A673 (cell line): ENCODE data around the gene ZNF92. TPM values are rescaled to one million over a fixed set of nuclear protein-coding genes. Genes with fewer than 3 reads are reported as not detected.

Source experiments
- BruUV-seq: library from RNA; stranded (reverse); fragments of 400-500 nt; replicated peaks from 2 replicates; lab custom pipeline; 2021; lab: Mats Ljungman, UMichigan
- CTCF ChIA-PET: fragments of 300-600 bp; sonication (Branson Sonifier 250); formaldehyde crosslinking; loops from one replicate; lab custom pipeline; 2022; ENCODE audit warnings: antibody characterized with exemption; lab: Charles Lee
- POLR2A ChIA-PET: fragments of 300-600 bp; sonication (Branson Sonifier 250); formaldehyde crosslinking; loops from one replicate; lab custom pipeline; 2022; ENCODE audit warnings: antibody characterized with exemption; ENCODE audit not compliant: low non-redundant PET; lab: Charles Lee
- DNase-seq: peaks from one replicate; pipeline ENCODE4 v3.0.0-alpha.2; 2015; ENCODE audit warnings: low spot score
- H3K27ac ChIP-seq: fragments of 200-600 bp; sonication (generic); 2 replicates; pipeline ENCODE4 v1.5.1; 2016; ENCODE audit warnings: mixed run types, low read depth, mild to moderate bottlenecking, mixed read lengths, antibody characterized with exemption, low read length; ENCODE audit not compliant: poor library complexity, severe bottlenecking
- H3K27me3 ChIP-seq: fragments of 200-600 bp; sonication (generic); replicated peaks from 2 replicates; pipeline ENCODE4 v1.6.1; 2017; ENCODE audit warnings: mixed run types, low read depth, mild to moderate bottlenecking, mixed read lengths, antibody characterized with exemption, low read length; ENCODE audit not compliant: insufficient read depth, poor library complexity
- H3K36me3 ChIP-seq: fragments of 200-600 bp; sonication (generic); 2 replicates; pipeline ENCODE4 v1.6.1; 2016; ENCODE audit warnings: mixed run types, mild to moderate bottlenecking, mixed read lengths, antibody characterized with exemption, low read length; ENCODE audit not compliant: insufficient read depth, poor library complexity, severe bottlenecking
- H3K4me1 ChIP-seq: fragments of 200-600 bp; sonication (generic); 2 replicates; pipeline ENCODE4 v1.6.1; 2017; ENCODE audit warnings: mixed run types, mild to moderate bottlenecking, mixed read lengths, antibody characterized with exemption, low read length; ENCODE audit not compliant: insufficient read depth, poor library complexity, severe bottlenecking
- H3K4me3 ChIP-seq: fragments of 200-600 bp; sonication (generic); 2 replicates; pipeline ENCODE4 v1.5.1; 2016; ENCODE audit warnings: low read depth, mixed run types, mild to moderate bottlenecking, mixed read lengths, low read length; ENCODE audit not compliant: poor library complexity, severe bottlenecking
- H3K9me3 ChIP-seq: fragments of 200-600 bp; sonication (generic); 2 replicates; pipeline ENCODE4 v1.6.1; 2016; ENCODE audit warnings: mixed run types, low read depth, mild to moderate bottlenecking, mixed read lengths, antibody characterized with exemption, low read length; ENCODE audit not compliant: poor library complexity, severe bottlenecking
- CTCF ChIP-seq: fragments of 300-800, 200-600 bp; sonication (generic); conservative IDR thresholded peaks from 2 replicates; pipeline ENCODE4 v1.5.1; 2017; ENCODE audit warnings: low read depth, mild to moderate bottlenecking, antibody characterized with exemption, low read length, moderate library complexity, mixed read lengths
- EZH2 ChIP-seq: fragments of 200-600 bp; sonication (generic); IDR thresholded peaks from 2 replicates; pipeline ENCODE4 v1.6.1; 2017; ENCODE audit warnings: borderline replicate concordance, low read depth, mild to moderate bottlenecking, mixed read lengths, antibody characterized with exemption, low read length; ENCODE audit not compliant: poor library complexity, severe bottlenecking
- intact Hi-C: fragments of 100-400 bp; cut with micrococcal nuclease; formaldehyde crosslinking; loops from one replicate; pipeline ENCODE4 v1.10.0; 2022; ENCODE audit not compliant: unreplicated experiment
- total RNA-seq: library from RNA; stranded (reverse); gene quantifications from 2 replicates; pipeline ENCODE4 v1.2.3, GENCODE V29; 2021

ZNF92 gene
- total RNA-seq, 1 experiment from 2014 or later, result 24.3 TPM

DNA sequence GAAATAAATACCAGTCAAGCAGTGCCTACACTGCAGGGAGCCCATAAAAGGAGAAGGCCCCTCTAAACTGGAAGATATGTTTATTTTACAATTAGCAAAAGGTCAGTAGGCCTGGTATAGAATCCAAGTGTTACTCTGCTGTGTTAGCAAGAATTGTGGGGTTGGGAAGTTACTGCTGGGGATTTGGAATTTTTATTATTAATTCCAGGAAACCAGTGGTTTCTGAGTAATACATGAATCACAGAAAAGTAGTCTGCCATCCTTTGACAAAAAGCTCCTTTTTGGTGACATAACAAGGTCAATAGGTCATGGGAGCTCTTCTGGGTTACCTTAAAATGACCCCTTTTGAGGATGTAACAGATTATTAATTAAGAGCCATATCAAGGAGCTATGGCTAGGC lies 67.4 kb downstream of the ZNF92 start:
- peak; percentile 30 for DNase-seq

DNA sequence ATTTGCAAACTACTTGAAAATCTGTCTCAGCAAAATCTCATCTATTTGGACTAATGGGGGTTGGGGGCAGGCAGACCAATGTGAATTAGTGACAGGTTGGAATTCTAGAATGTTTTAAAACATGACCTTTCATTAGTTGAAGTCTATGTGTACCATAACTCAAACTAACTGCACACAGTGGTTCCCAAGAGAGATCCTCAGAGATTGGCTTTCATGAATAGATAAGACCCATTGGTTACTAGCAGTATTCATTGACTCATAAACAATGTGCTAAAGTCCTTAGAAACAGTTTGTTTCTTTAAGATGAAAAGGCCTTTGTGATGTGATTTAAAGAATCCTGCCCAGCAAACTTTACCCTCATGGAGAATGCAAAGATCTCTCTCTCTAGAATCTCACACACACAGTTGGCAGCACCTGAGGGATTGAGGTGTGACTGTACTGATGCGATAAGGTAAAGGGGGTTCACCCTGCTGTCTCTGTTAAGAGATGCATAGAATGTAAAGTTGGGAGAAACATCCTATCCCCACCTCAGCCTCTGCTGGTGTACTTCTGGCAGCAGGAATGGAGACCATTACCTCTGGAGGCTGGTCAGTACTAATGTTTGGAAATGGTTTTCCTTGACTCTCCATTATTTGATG lies 70.7 kb downstream of the ZNF92 start:
- Histone ChIP-seq H3K27me3 (no peaks in the 10 kb centered on the region), H3K9me3 (no peaks in the 10 kb centered on the region), H3K36me3 (no peaks in the 10 kb centered on the region), H3K4me1 (peaks cover 9% of the 10 kb centered on the region), H3K27ac (no peak overlapping the region), H3K4me3 (no peak overlapping the region)
- POLR2A ChIA-PET, result no interaction called here
- intact Hi-C loops, result no loop called here
- no peak for TF ChIP-seq CTCF
- TF ChIP-seq EZH2, result no peak
- CTCF ChIA-PET, result no interaction called here
- DNase-seq, result no peak
- no TSS peak for BruUV-seq

More for the DNA sequence above, 67.4 kb downstream of the ZNF92 start:
- Histone ChIP-seq H3K4me1 (no peaks in the 10 kb centered on the region), H3K27me3 (no peaks in the 10 kb centered on the region), H3K4me3 (no peak overlapping the region), H3K9me3 (no peaks in the 10 kb centered on the region), H3K36me3 (no peaks in the 10 kb centered on the region), H3K27ac (no peak overlapping the region)
- TF ChIP-seq CTCF, result no peak
- no peak for TF ChIP-seq EZH2
- ChIA-PET POLR2A (no interaction called here), CTCF (no interaction called here)
- intact Hi-C loops, result no loop called here
- no TSS peak for BruUV-seq

DNA sequence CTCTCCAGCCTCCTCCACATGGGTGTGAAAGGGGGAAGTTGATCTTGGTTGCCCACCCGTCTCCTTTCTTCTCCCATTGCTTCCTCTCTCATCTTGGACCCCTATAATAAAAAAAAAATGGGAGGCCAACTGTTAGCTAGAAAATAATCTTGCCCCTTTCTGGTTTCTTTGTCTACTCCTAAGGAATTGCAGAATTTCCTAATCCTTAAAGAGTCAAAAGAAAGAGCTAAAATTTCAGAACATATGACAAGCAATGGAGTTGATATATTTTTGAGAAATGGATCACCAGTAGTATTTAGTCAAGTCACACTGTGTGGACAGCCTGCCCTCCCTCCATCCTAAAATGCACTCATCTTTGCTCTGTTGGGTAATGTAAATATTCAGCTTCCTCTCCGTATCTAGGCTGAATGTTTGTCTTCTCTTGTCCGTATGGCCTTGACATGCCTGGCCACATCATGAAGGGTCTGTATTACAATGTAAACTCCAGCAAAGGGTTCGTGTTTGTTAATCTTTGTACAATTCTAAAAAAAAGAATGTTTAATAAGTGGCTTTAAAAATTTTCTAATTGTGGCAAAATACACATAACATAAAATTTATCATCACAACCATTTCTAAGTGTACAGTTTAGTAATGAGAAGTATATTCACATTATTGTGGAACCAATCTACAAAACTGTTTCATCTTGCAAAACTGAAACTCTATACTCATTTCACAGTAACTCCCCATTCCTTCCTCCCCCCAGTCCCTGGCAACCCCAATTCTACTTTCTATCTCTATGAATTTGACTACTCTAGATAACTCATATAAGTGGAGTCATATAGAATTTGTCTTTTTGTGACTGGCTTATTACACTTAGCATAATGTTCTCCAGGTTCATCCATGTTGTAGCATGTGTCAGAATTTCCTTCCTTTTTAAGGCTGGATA lies 71.5 kb downstream of the ZNF92 start:
- no TSS peak for BruUV-seq

More for the DNA sequence above, 71.5 kb downstream of the ZNF92 start:
- ChIA-PET CTCF (no interaction called here), POLR2A (no interaction called here)
- Histone ChIP-seq H3K27me3 (no peaks in the 10 kb centered on the region), H3K36me3 (no peaks in the 10 kb centered on the region), H3K9me3 (no peaks in the 10 kb centered on the region), H3K27ac (no peak overlapping the region), H3K4me3 (no peak overlapping the region), H3K4me1 (peaks cover 16% of the 10 kb centered on the region)
- intact Hi-C loops, result no loop called here
- DNase-seq, result no peak
- TF ChIP-seq EZH2 (no peak), CTCF (no peak)
